ENCODE measurements around the gene SLC2A10.

Gene SLC2A10

DNA sequence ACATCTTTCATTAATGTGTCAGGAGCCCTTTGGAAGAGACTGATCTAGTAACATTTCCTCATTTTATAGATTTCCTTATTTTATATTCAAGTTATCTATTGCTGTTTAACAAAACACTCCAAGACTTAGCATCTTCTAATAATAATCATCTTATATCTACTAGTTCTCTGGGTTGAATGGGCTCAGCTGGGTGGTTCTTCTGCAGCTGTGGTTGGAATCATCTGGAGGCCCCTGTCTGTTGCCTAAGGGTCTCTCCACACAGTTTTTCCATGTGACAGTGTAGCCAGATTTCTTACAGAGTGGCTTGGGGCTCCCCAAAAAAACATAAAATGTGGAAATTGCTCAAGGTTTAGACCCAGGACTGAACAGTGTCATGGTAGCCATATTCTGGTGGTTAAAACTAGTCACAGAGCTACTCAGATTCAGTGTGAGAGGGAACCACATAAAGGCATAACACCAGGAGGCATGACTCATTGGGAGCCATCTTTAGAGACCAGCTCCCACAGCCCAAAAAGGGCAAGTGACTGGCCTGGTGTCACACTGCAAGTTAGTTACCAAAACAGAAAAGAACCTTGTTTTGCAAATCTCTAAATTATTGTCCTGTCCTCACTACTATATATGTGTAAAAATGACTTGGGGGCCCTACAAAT is 11.5 kb downstream of the SLC2A10 start:
- no peak for TF ChIP-seq CREB5 (CRISPR knock-in tag; IDR thresholded peaks at IDR 0.05; ENCODE audit: low read depth)
- TF ChIP-seq, protein P1, sequence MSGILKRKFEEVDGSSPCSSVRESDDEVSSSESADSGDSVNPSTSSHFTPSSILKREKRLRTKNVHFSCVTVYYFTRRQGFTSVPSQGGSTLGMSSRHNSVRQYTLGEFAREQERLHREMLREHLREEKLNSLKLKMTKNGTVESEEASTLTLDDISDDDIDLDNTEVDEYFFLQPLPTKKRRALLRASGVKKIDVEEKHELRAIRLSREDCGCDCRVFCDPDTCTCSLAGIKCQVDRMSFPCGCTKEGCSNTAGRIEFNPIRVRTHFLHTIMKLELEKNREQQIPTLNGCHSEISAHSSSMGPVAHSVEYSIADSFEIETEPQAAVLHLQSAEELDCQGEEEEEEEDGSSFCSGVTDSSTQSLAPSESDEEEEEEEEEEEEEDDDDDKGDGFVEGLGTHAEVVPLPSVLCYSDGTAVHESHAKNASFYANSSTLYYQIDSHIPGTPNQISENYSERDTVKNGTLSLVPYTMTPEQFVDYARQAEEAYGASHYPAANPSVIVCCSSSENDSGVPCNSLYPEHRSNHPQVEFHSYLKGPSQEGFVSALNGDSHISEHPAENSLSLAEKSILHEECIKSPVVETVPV (CRISPR knock-in tag; IDR thresholded peaks at IDR 0.05) = no peak
- no peak for TF ChIP-seq GLIS3 (CRISPR knock-in tag; IDR thresholded peaks at IDR 0.05)
- TF ChIP-seq PPARA (CRISPR knock-in tag; IDR thresholded peaks at IDR 0.05; ENCODE audit: borderline replicate concordance) = no peak
- no peak for TF ChIP-seq ZFP30 (CRISPR knock-in tag; IDR thresholded peaks at IDR 0.05)
- no peak for TF ChIP-seq TCF4 (CRISPR knock-in tag; IDR thresholded peaks at IDR 0.05; ENCODE audit: borderline replicate concordance)
- TF ChIP-seq RARB (CRISPR knock-in tag; IDR thresholded peaks at IDR 0.05) = no peak
- TF ChIP-seq PATZ1 (CRISPR knock-in tag; IDR thresholded peaks at IDR 0.05; ENCODE audit: borderline replicate concordance) = no peak
- no peak for TF ChIP-seq ESRRG (CRISPR knock-in tag; IDR thresholded peaks at IDR 0.05)
- no peak for TF ChIP-seq BACH2 (CRISPR knock-in tag; IDR thresholded peaks at IDR 0.05; ENCODE audit: borderline replicate concordance)
- ATAC-seq = no peak

GRCh38 chr20:46721476-46721875 is 12.0 kb downstream of the SLC2A10 start:
- TF ChIP-seq, protein P1 (CRISPR knock-in tag; IDR thresholded peaks at IDR 0.05) = no peak
- no peak for TF ChIP-seq TCF4 (CRISPR knock-in tag; IDR thresholded peaks at IDR 0.05; ENCODE audit: borderline replicate concordance)
- no peak for TF ChIP-seq SNAI2 (CRISPR knock-in tag; IDR thresholded peaks at IDR 0.05)
- TF ChIP-seq ARNTL (CRISPR knock-in tag; IDR thresholded peaks at IDR 0.05; ENCODE audit: borderline replicate concordance, low read depth) = no peak
- no peak for TF ChIP-seq ZFP3 (CRISPR knock-in tag; IDR thresholded peaks at IDR 0.05)
- no peak for TF ChIP-seq ZFP30 (CRISPR knock-in tag; IDR thresholded peaks at IDR 0.05)
- ATAC-seq = no peak

DNA sequence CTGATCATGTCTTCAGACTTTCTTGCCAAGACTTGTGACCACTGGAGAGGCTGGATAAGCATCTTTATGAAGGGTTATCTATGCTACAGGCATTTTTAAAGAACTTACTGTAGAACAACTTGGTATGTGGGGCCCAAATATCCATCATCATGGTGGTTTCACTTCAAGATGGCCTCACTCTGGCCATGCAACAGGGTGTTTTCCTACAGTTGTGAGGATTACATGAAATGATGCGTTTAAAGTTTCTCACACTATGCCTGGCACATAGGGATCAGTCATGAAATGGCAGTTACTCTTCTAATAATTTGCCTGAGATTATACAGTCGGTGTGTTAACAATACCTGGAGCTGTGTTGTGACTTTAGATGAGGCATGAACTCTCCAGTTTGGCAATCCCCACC is 13.0 kb downstream of the SLC2A10 start:
- ATAC-seq = no peak
- TF ChIP-seq SNAI2 (CRISPR knock-in tag; IDR thresholded peaks at IDR 0.05) (no peak), ZC3H10 (CRISPR knock-in tag; IDR thresholded peaks at IDR 0.05) (no peak), ARNTL (CRISPR knock-in tag; IDR thresholded peaks at IDR 0.05; ENCODE audit: borderline replicate concordance, low read depth) (no peak)

- TF ChIP-seq TSHZ2 (CRISPR knock-in tag; IDR thresholded peaks at IDR 0.05) = no peak
- no peak for TF ChIP-seq RARB (CRISPR knock-in tag; IDR thresholded peaks at IDR 0.05)
- no peak for TF ChIP-seq ISL1 (CRISPR knock-in tag; IDR thresholded peaks at IDR 0.05)
- no peak for TF ChIP-seq ZFP30 (CRISPR knock-in tag; IDR thresholded peaks at IDR 0.05)
- no peak for TF ChIP-seq ARNTL (CRISPR knock-in tag; IDR thresholded peaks at IDR 0.05; ENCODE audit: borderline replicate concordance, low read depth)
- no peak for TF ChIP-seq ZFP3 (CRISPR knock-in tag; IDR thresholded peaks at IDR 0.05)
- TF ChIP-seq PATZ1 (CRISPR knock-in tag; IDR thresholded peaks at IDR 0.05; ENCODE audit: borderline replicate concordance) = no peak
- TF ChIP-seq, protein P1 (CRISPR knock-in tag; IDR thresholded peaks at IDR 0.05) = no peak
- no peak for TF ChIP-seq CSDC2 (CRISPR knock-in tag; IDR thresholded peaks at IDR 0.05)
- TF ChIP-seq GLIS3 (CRISPR knock-in tag; IDR thresholded peaks at IDR 0.05) = no peak
- no peak for TF ChIP-seq BACH2 (CRISPR knock-in tag; IDR thresholded peaks at IDR 0.05; ENCODE audit: borderline replicate concordance)
- no peak for TF ChIP-seq OSR1 (CRISPR knock-in tag; IDR thresholded peaks at IDR 0.05)
- no peak for TF ChIP-seq PPARA (CRISPR knock-in tag; IDR thresholded peaks at IDR 0.05; ENCODE audit: borderline replicate concordance)
These were observed 13.6 kb downstream of the SLC2A10 start for GRCh38 chr20:46723039-46723438.

More at GRCh38 chr20:46723039-46723438, 13.6 kb downstream of the SLC2A10 start:
- ATAC-seq = no peak

Data from SK-N-SH treated with all-trans-retinoic acid at 6 μM for 48 hours (cell line).